ENCODE data around the gene CTNND2. TPM values are rescaled to one million over a fixed set of nuclear protein-coding genes. Genes with fewer than 3 reads are reported as not detected.

Gene CTNND2
- total and polyA plus RNA-seq, 10 of the 15 experiments (the other 5 are each of a cell fraction or from before 2014, with no cell fraction given): 0.02 to 0.16 (median 0.04) TPM; not detected in 7

DNA sequence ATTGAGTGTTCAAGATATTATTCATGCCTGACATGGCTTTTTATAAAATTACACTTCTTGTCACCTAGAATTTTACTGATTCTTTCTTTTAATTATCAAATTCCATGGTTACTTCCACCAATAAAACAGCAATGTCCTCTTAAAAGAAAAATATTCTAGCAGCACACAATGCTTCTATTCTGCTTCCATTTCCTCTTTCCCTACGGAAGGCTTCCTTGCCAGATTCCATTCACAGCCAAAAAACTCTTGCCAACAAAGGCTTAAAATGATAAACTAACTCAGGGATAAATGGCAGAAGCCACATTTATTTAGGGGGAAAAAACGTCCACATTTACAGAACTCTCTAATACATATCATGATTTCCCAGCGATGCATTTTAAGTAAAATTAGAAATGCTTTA, 111.6 kb downstream of the CTNND2 start:
- DNase-seq (ENCODE audit: low read depth, low spot score) (no peak), FAIRE-seq (no peak), ATAC-seq (no peak)
- WGBS (ENCODE audit: insufficient coverage, insufficient replicate concordance, low lambda C conversion rate, missing lambda C conversion rate): 29% methylated on average over 3 of the region's 3 CpGs
- no peak overlapping the region for H3K4me2 ChIP-seq (ENCODE audit: control insufficient read depth, insufficient read depth)
- H2AFZ ChIP-seq (ENCODE audit: control insufficient read depth, low read depth, low read length): no peak overlapping the region
- TF ChIP-seq ZNF217 (IDR thresholded peaks at IDR 0.05) (no peak), HCFC1 (IDR thresholded peaks at IDR 0.05; ENCODE audit: low read length) (no peak), SMC3 (IDR thresholded peaks at IDR 0.05; ENCODE audit: borderline replicate concordance, low read length) (no peak), USF2 (IDR thresholded peaks at IDR 0.05; ENCODE audit: borderline replicate concordance, low read depth, low read length) (no peak), TAF1 (IDR thresholded peaks at IDR 0.05; ENCODE audit: borderline replicate concordance, low read depth, low read length) (no peak), RUNX3 (IDR thresholded peaks at IDR 0.05; ENCODE audit: low read length) (no peak), MYC (IDR thresholded peaks at IDR 0.05; ENCODE audit: insufficient read depth, insufficient read length, insufficient replicate concordance, low read length, severe bottlenecking) (no peak), MEF2B (IDR thresholded peaks at IDR 0.05; ENCODE audit: partially characterized antibody, poor library complexity, severe bottlenecking) (no peak), GATAD2B (conservative IDR thresholded peaks at IDR 0.05; ENCODE audit: low read depth) (no peak), KDM1A (IDR thresholded peaks at IDR 0.05; ENCODE audit: borderline replicate concordance) (no peak), TCF3 (IDR thresholded peaks at IDR 0.05; ENCODE audit: borderline replicate concordance, insufficient read depth, low read depth, low read length) (no peak), BACH1 (IDR thresholded peaks at IDR 0.05; ENCODE audit: borderline replicate concordance) (no peak), LARP7 (IDR thresholded peaks at IDR 0.05) (no peak), E4F1 (IDR thresholded peaks at IDR 0.05; ENCODE audit: borderline replicate concordance, partially characterized antibody) (no peak)
- TF ChIP-seq, protein P1, sequence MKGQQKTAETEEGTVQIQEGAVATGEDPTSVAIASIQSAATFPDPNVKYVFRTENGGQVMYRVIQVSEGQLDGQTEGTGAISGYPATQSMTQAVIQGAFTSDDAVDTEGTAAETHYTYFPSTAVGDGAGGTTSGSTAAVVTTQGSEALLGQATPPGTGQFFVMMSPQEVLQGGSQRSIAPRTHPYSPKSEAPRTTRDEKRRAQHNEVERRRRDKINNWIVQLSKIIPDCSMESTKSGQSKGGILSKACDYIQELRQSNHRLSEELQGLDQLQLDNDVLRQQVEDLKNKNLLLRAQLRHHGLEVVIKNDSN (IDR thresholded peaks at IDR 0.05; ENCODE audit: borderline replicate concordance, extremely low read length, insufficient read depth, low read depth, low read length): no peak
- TF ChIP-seq, protein P2, sequence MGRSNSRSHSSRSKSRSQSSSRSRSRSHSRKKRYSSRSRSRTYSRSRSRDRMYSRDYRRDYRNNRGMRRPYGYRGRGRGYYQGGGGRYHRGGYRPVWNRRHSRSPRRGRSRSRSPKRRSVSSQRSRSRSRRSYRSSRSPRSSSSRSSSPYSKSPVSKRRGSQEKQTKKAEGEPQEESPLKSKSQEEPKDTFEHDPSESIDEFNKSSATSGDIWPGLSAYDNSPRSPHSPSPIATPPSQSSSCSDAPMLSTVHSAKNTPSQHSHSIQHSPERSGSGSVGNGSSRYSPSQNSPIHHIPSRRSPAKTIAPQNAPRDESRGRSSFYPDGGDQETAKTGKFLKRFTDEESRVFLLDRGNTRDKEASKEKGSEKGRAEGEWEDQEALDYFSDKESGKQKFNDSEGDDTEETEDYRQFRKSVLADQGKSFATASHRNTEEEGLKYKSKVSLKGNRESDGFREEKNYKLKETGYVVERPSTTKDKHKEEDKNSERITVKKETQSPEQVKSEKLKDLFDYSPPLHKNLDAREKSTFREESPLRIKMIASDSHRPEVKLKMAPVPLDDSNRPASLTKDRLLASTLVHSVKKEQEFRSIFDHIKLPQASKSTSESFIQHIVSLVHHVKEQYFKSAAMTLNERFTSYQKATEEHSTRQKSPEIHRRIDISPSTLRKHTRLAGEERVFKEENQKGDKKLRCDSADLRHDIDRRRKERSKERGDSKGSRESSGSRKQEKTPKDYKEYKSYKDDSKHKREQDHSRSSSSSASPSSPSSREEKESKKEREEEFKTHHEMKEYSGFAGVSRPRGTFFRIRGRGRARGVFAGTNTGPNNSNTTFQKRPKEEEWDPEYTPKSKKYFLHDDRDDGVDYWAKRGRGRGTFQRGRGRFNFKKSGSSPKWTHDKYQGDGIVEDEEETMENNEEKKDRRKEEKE (IDR thresholded peaks at IDR 0.05): no peak
- no peaks in the 10 kb centered on the region for H3K79me2 ChIP-seq (ENCODE audit: control insufficient read depth, insufficient read depth, low read length)
- H3K4me3 ChIP-seq: no peak overlapping the region
- no peaks in the 10 kb centered on the region for H3K4me1 ChIP-seq (ENCODE audit: control insufficient read depth, insufficient read depth, low read length)
- ChIA-PET POLR2A (no interaction called here), SMC1A (ENCODE audit: uncharacterized antibody, unreplicated experiment) (no interaction called here), RAD21 (ENCODE audit: unreplicated experiment) (no interaction called here), CTCF (no interaction called here)
- no peaks in the 10 kb centered on the region for H3K36me3 ChIP-seq (ENCODE audit: control insufficient read depth in 2 of 2, insufficient read depth in 2 of 2, low read length in 1 of 2)
- in situ Hi-C loops (cut with MboI) (no loop called here), intact Hi-C loops (cut with micrococcal nuclease; ENCODE audit: unreplicated experiment) (no loop called here)
- no TSS peak for BruUV-seq (replicated peaks)
- H3K27me3 ChIP-seq (replicated peaks in 1 of 2; ENCODE audit: control insufficient read depth in 2 of 2, insufficient read depth in 2 of 2, low read length in 1 of 2): no peaks in the 10 kb centered on the region
- no peaks in the 10 kb centered on the region for H3K9me3 ChIP-seq (replicated peaks; ENCODE audit: control insufficient read depth, insufficient read depth, low read length)
- no peak overlapping the region for H3K27ac ChIP-seq (ENCODE audit: control insufficient read depth, insufficient read depth)
- no peak overlapping the region for H3K9ac ChIP-seq (ENCODE audit: control insufficient read depth, insufficient read depth, low read length)
- no peaks in the 10 kb centered on the region for H4K20me1 ChIP-seq (ENCODE audit: control insufficient read depth, insufficient read depth)

Measured in GM12878 (cell line).